Neutrophil (primary cell): ENCODE data around the gene ASCL2.
"Not testable (repeated sequence)": the region's sequence is repeated elsewhere in the genome, so short reads cannot be mapped to it uniquely, and the experiment has no call there.

Source experiments
- H3K27ac ChIP-seq: fragments of 200-600 bp; sonication (generic); 2 replicates; pipeline ENCODE4 v1.5.1; 2016; ENCODE audit warnings: mild to moderate bottlenecking, moderate library complexity
- H3K27me3 ChIP-seq: fragments of 200-600 bp; sonication (generic); 2 replicates; pipeline ENCODE4 v1.6.0; 2016; ENCODE audit warnings: mild to moderate bottlenecking
- H3K36me3 ChIP-seq: fragments of 200-600 bp; sonication (generic); 2 replicates; pipeline ENCODE4 v1.5.1; 2017
- H3K4me1 ChIP-seq, 2 experiments: fragments of 200-600 bp in 1 of 2; sonication (generic) in 1 of 2; 1 replicate in 1 of 2; 2 replicates in 1 of 2; pipeline versions ENCODE4 v1.5.1 to v1.6.1; 2013 to 2016; ENCODE audit warnings: low read depth in 1 of 2, low read length in 1 of 2, mild to moderate bottlenecking in 1 of 2, moderate library complexity in 1 of 2; ENCODE audit not compliant: control insufficient read depth in 1 of 2, insufficient read depth in 1 of 2
- H3K4me3 ChIP-seq, 2 experiments: fragments of 200-600 bp in 1 of 2; sonication (generic) in 1 of 2; 1 replicate in 1 of 2; 2 replicates in 1 of 2; pipeline ENCODE4 v1.5.1; 2013 to 2016; ENCODE audit warnings: low read depth in 1 of 2, low read length in 1 of 2, mild to moderate bottlenecking in 1 of 2, moderate library complexity in 1 of 2
- H3K9me3 ChIP-seq: fragments of 200-600 bp; sonication (generic); 2 replicates; pipeline ENCODE4 v1.5.1; 2016
- CTCF ChIP-seq: fragments of 200-600 bp; sonication (generic); IDR thresholded peaks from 2 replicates; pipeline ENCODE4 v1.5.1; 2016; ENCODE audit warnings: antibody characterized with exemption

ASCL2 gene

DNA sequence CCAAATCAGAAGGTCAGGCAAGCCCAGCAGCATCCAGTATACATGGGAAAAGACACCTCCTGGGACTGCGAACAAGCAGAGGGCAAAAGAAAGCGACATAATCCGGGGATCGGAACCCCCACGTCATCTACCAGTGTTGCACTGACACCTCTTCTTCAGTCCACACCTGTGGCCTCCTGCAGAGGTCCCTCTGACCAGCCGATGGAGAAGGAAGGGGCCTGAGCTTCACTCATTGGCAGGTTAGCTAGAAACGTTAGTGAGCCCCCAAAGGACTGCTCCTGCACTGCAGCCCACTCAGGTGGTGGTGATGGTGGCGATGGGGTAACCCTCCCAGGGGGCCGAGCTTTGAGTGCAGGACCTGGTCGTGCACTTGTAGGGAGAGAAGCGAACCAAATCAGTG, 22.1 kb downstream of the ASCL2 start:
- Histone ChIP-seq H3K9me3 (no peaks in the 10 kb centered on the region), H3K4me1 (no peaks in the 10 kb centered on the region), H3K27ac (no peak overlapping the region), H3K27me3 (peaks cover 21% of the 10 kb centered on the region), H3K4me3 (no peak overlapping the region), H3K36me3 (no peaks in the 10 kb centered on the region)
- no peak for TF ChIP-seq CTCF

GRCh38 chr11:2247496-2247895, 22.9 kb downstream of the ASCL2 start:
- no peak for TF ChIP-seq CTCF
- H3K9me3 ChIP-seq = no peaks in the 10 kb centered on the region
- peaks cover 27% of the 10 kb centered on the region for H3K27me3 ChIP-seq
- no peaks in the 10 kb centered on the region for H3K4me1 ChIP-seq
- H3K4me3 ChIP-seq = no peak overlapping the region
- no peak overlapping the region for H3K27ac ChIP-seq
- H3K36me3 ChIP-seq = no peaks in the 10 kb centered on the region

- Histone ChIP-seq H3K4me3 (no peak overlapping the region), H3K36me3 (no peaks in the 10 kb centered on the region), H3K27me3 (peaks cover 43% of the 10 kb centered on the region), H3K4me1 (no peaks in the 10 kb centered on the region), H3K9me3 (no peaks in the 10 kb centered on the region), H3K27ac (no peak overlapping the region)
- TF ChIP-seq CTCF = no peak
These were observed 29.6 kb downstream of the ASCL2 start for GRCh38 chr11:2240834-2241233.

DNA sequence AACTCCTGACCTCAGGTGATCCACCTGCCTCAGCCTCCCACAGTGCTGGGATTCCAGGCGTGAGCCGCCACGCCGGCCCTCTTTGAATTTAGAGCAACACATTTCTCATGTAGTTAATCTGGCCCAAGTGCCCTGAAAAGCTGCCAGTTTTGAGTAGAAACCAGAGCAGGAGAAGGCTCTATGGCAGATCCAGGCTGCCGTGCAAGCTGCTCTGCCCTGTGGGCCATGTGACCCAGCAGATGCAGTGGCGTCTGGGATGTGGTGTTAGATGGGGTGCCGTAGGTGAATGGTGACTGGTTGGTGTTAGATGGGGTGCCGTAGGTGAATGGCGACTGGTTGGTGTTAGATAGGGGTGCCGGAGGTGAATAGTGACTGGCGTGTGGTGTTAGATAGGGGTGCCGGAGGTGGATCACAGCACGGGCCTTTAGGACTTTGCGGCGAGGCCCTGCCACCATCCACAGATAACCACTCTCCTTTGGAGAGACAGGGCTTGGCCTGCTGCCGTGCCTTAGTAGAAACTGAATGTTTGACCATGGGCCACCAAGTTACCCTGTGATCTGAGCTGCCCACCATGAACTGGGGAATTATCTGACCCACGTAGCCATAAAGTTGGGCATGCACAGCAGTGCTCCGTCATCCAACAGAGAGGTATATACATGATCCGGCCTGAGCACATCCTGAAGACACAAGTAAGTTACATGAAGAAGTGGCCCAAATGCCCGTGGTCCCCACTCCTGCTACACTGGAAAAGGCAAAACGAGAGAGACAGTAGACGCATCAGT, 32.7 kb downstream of the ASCL2 start:
- TF ChIP-seq CTCF = no peak
- H3K27ac ChIP-seq = no peak overlapping the region
- no peak overlapping the region for H3K4me3 ChIP-seq

DNA sequence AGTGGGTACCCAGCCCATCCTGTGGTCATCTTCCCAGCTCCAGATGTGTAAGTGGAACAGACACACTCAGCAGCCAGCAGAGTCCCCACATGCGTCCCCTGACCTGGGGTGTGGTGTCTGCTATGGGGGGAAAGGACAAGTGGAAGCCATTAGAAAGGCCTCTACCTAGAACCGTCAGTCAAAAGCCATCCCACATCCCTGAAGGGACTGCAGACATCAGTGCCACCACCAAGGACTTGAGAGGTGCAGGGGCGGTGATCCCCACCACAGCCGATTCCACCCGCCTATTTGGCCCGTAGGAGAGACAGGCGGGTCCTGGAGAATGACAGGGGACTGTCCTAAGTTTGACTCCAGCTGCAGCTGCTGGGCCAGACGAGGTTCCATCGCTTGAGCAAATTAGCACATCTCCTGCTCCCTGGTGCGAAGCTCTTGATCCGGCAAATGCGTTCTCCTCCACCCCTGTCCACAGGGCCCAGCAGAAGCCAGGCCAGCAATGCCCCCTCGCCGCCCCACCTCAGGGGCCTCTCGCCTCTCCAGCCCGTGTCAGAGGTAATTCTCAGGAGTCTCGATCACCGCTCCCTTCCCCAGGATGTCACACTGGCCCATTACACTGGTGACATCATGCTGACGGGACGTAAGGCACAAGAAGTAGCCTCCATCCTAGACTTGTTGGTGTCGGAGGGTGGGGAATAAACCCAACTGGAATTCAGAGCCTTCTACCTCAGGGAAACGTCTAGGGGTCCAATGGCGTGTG, 33.8 kb downstream of the ASCL2 start:
- H3K27ac ChIP-seq, H3K4me1 ChIP-seq, H3K4me3 ChIP-seq, H3K9me3 ChIP-seq, H3K36me3 ChIP-seq: not testable (repeated sequence)
- peaks cover 21% of the 10 kb centered on the region for H3K27me3 ChIP-seq

More for the DNA sequence above, 32.7 kb downstream of the ASCL2 start:
- no peaks in the 10 kb centered on the region for H3K36me3 ChIP-seq
- H3K4me1 ChIP-seq = no peaks in the 10 kb centered on the region
- peaks cover 16% of the 10 kb centered on the region for H3K27me3 ChIP-seq
- H3K9me3 ChIP-seq = no peaks in the 10 kb centered on the region
